HG03558 (cell line): ENCODE data around the gene CHRNA4.
"Not testable (repeated sequence)": the region's sequence is repeated elsewhere in the genome, so short reads cannot be mapped to it uniquely, and the experiment has no call there.

Experiments
- ATAC-seq: cut with Tn5 transposase; IDR thresholded peaks from one replicate; pipeline ENCODE4 v1.9.1; 2021; ENCODE audit warnings: moderate number of reproducible peaks; ENCODE audit not compliant: unreplicated experiment; ENCODE audit errors: extremely low read depth

CHRNA4 gene

DNA sequence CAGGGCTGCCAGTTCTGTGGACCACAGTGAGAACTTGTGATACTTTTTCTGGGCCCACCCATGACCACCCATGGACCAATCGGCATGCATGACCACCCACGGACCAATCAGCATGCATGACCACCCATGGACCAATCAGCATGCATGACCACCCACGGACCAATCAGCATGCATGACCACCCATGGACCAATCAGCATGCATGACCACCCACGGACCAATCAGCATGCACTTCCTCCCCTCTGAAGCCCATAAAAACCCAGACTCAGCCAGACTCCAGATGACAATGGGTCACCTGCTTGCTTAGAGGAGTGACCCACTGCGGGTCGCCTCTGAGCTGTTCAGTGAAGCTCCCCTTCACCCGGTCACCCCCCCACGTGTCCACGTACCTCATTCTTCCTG lies 18.7 kb upstream of the CHRNA4 start:
- not testable (repeated sequence) for ATAC-seq

DNA sequence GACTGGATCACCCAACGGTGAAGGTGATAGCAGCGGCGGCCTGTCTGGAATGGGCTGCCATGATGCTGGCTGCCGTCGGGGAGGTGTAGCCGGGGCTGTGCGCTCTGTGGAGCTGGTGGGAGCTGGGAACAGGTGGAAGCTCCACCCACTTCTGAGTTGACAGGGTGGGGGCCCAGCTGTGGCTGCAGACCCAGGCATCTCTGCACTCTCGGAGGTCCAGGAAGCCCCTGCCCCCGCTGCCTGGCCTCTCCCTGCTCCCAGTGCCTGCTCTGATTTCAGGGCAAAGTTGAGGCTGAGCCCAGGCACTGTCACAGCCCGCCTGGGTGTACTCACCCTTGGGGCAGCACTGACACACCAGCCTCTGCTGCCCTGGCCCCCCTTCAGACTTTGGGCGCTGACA lies 18.1 kb upstream of the CHRNA4 start:
- no peak for ATAC-seq

DNA sequence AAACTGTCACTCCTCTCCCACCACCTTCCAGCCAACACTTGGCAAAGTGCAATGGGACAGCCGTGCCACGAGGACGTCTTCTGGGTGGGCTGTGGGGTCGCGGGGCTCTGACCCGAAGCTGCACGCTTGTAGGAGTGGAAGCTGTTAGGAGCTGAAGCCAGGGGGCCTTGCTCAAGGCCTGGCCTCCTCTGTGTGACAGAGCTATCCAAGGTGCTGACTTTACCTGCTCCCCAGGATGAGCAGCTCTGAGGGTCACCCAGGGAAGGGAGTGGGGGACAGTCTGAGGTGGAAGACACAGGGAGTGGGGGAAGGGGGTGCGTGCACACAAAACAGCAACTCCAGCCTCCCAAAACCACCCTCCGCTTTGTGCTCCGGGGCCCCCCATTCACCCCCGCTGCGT lies 17.5 kb upstream of the CHRNA4 start:
- no peak for ATAC-seq

DNA sequence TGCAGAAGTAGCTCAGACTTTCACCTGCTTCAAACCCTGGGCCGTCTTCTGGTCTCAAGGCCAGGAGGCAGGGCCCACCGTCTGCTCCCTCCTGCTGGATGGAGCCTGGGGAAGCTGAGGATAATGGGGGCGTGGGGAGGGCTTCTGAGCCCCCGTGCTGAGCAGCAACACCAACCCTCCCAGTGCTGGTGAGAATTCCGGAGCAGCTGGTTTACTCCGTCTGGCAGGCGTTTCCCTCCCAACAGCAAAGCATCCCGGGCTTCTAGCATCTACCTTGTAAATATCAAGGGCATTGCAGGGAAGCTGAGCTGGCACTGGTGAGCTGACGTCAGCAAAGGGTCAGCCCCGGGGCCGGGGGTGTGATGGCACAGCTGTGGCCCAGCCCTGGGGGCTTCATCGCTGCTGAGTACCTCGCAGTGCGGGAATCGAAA lies 16.8 kb upstream of the CHRNA4 start:
- ATAC-seq, result no peak

DNA sequence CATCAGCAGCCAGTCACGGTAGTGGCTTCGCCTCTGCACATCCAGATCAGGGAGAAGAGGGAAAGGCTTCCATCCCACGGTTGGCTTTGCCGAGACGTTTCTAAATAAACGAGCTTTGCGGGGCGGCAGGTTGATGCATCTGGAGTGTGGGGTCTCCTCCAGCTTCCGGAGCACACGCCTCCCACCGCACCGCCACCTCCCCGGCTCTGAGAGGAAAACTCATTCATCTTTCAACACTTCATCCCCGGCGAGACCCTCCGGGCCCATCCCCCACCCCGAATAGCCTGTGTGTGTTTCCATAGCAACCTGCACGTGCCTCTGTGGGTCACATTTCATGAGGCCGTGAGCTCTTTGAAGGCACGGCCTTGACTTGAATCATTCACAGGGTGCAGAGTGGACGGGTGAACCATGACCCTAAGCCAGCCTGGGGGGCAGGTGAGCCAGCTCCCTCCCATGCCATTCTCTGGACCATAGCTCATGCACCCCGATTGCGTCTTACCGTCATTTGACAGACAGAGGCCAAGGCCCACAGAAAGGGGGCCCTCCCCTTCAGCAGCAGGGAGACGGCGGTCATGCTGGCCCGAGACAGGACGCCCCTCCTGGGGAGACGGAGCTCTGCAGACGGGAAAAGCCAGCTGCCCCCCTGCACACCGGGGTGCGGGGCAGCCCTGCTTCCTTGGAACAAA lies 16.2 kb upstream of the CHRNA4 start:
- no peak for ATAC-seq

DNA sequence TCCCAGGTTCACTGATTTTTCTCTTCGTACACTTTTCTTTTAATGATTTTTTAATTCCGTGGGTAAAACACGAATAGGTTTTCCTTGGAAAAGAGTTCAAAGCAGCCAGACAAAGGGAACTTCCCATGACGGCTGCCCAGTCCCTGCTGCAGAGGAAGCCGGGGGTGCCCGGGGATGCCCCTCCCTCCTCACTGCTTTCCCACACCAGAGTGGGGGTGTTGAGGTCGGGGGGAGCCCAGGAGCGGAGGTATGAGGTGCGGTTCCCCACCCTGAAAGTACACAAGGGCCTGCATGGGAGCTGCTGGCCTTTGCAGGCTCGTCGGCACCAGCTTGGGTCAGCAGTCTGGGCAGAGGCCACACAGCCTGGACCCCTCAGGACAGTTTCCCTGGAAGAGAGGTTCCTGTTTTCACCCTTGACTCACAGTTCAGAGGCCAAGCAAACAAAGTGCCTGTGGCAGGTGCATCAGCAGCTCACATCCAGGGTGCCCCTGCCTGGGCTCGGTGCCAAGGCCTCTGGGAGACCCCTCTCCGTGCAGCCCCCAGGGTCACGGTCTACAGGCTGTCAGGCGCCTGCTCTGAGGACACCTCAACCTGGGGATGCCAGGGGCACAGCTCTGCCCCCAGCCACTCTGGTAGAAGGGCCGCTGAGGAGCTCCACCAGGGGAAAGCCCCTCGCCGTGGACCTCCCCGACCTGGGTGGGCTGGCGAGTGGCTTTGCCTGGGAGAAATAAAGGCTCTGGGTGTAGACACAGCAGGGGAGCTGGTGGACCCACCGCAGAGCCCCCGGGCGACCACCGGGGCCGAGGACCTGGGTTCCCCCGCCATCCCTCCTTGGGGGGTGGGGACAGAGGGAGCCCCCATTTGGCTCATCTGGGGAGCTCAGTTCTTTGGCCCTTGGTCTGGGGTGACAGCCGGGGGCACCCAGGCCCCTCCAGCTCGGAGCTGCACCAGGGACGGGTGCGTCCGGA lies 15.4 kb upstream of the CHRNA4 start:
- ATAC-seq, result no peak

DNA sequence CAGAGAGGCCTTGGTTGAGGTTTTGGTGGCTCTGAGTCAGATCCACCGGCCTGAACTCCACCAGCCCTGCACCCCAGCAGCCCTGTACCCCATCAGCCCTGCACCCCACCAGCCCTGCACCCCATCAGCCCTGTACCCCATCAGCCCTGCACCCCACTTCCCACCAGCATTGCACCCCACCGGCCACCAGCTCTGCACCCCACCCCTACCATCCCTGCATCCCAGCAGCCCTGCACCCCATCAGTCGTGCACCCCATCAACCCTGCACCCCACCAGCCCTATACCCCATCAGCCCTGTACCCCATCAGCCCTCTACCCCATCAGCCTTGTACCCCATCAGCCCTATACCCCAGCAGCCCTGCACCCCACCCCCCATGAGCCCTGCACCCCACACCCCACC lies 14.3 kb upstream of the CHRNA4 start:
- ATAC-seq, result no peak

DNA sequence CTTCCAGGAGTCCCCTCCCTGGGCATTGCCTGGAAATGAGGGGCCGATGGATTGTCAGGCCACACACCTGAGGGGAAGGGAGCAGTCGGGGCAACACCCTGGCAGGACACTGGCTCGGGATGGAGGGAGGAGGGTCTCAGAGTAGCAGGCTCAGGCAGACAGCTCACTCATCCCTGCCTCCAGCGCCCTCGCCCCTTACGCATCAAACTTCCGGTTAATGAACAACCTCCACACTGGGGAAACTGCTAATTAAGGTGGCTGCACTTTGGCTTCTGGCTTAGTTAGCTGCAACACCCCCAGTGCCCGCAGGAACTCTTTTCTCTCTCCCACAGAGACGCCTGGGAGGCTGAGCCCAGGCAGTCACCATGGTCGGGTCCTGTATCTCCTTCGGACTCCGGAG lies 13.4 kb upstream of the CHRNA4 start:
- no peak for ATAC-seq

DNA sequence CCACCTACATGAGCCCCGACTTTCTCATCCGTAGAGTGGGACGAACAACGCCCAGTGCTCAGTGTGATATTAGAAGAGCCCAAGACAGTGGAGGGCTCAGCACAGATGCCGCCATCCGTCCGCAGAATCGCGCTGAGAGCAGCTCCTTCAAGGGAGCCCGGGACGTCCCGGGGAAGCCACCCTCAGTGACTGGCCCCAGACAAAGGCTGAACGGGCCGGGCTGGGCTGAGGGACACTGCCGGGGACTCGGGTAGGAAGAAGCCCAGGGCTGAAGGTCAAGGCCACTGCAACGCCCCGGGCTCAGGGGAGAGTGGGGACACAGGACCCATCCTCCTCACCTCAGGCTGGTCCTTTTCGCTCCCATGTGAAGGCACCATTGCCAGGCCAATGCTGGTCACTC lies 12.8 kb upstream of the CHRNA4 start:
- ATAC-seq, result no peak

DNA sequence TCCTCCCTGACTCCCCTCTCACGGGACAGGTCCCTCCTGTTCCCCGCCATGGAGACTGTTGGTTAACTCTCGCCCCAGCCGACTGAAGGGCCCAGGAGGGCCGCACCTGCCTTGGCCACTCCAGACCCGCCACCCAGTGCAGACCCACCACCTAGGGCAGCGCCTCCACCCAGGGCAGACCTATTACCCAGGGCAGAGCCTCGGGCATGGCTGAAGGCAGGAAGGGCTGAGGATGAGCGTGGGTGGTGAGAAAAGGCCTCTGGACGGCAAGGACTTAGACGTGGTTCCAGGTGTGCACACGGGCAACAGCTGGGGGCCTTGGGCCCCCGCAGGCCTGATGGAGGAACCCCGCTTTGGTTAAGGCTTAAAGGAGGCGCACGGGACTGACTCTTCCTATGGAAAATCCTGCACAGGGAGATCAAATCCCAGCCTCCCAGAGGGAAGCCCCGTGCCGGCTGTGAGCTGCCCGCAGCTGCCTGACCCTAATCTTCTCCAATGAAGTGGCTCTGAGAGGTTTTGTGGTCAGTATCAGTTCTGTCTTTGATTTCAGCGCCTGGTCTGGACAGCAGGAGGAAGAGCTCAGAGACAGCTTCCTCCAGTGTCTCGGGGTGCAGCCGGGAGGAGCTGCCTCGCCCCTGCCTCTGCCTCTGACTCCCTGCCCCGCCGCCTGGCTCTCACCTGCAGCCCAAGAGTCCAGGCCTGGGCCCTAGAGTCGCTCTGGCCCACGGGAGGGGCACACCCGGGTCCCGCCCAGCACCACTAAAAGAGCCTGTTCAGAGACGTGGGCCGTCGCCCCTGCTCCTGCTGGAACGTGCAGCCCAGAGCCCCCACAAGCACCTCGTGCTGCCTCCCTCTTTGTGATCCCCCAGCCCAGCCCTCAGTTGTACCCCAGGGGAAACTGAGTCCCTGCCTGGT lies 12.1 kb upstream of the CHRNA4 start:
- no peak for ATAC-seq

DNA sequence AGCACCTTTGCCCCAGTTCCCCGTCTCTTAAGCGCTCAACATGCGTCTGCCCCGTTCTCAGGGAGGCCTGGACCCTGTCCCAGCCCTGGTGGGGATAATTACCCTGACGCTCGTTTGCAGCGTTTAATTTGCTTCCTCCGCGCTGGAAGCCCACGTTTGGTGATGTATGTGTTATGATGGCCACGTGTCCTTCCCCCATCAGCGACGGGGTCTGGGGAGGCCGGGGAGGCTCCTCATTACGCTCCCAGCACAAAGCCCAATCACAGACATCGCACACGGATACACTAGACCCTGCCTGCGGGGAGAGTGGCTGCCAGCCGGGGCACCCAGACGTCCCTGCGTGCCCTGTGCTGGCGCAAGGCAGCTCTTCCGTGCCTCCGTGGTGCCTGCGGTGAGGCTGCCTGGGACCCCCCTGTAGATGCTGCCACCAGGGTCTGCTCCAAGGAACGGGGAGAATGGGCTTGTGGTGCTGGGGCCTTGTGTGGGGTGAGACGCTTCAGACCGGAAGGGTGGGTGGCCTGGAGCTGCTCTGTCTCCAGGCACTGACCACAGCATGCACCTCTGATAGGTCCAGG lies 10.2 kb upstream of the CHRNA4 start:
- no peak for ATAC-seq

DNA sequence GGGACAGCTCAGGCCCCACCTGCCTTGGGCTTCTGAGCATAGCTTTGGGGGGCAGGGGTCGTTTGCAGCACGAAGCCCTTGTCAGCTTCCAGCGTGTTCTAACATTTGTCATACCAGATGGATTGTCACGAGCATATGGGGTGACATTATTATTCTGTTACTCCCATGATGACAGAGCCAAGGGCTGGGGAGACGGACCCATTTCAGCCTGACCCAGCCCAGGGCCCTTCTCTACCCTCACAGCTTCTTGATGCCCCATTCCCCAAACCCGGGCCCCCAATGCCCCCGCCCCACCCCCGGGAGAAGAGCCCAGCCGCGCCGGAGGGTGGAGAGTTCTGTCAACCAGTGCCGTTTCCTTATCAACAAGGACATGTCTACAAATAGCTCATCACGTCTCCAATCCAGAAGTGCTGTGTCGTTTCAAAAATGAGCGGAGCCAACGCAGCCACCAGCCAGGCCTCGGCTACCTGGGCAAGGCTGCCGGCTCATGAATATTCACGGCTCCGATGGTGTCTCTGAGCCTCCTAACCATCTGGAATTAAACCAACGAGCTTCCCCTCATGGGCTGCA lies 9.6 kb upstream of the CHRNA4 start:
- ATAC-seq, result no peak

DNA sequence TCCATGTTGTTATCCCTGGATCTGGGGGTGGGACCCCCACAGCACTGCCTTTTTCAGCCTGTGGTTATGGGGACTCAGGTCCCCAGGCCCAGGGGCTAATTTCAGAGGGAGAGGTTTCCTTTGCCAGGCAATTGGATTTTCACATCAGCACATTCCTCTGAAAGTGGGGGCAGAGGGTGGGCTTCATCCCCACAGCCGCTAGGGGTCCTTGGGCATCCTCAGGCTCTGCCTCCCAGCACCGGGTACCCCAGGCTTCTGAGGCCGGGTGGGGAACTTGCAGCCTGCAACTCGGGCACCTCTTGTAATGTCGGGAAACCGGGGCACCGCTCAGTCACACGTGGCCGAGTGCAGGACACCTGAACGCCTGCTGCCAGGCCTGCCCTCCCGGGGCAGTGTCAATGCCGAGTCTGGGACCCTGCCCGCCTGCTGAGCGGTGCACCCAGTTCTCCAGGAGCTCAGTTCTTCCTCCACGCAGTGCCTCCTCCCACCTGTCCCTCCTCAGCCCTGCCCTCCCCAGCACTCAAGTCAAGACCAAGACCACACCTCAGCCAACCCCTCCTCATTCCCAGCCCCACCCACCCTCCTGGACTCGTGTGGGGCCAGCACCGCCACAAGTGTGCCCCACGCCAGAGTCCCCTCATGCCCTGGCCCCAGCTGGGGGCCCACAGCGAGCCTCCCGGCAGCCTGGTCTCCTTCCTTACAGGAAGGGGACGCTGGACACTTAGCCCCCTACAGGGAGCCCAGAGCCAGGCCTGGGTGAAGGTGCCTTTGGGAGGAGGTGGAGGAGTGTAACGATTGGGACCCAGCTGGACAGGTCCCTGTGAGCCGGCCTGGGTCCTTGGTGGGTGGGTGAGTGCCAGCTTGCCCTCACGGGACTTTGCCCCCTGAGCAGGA lies 8.8 kb upstream of the CHRNA4 start:
- no peak for ATAC-seq

DNA sequence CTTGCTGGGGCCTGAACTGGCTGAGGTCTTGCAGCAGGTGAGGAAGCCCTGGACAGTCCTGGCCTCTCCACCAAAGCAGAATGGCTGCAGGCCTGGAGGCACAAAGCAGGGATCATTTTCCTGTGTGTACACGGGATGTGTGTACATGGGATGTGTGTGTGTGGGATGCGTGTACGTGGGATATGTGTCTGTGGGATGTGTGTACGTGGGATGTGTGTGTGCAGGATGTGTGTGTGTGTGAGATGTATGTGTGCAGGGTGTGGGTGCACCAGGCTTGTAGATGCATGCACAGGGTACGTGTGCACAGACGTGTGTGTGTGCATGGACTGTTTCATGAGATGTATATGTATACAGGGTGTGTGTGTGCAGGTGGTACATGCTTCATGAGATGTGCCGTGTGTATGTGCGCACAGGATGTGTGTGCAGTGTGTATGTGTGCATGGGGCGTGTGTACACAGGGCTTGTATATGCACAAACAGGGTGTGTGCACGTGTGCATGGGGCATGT lies 7.9 kb upstream of the CHRNA4 start:
- ATAC-seq, result no peak

DNA sequence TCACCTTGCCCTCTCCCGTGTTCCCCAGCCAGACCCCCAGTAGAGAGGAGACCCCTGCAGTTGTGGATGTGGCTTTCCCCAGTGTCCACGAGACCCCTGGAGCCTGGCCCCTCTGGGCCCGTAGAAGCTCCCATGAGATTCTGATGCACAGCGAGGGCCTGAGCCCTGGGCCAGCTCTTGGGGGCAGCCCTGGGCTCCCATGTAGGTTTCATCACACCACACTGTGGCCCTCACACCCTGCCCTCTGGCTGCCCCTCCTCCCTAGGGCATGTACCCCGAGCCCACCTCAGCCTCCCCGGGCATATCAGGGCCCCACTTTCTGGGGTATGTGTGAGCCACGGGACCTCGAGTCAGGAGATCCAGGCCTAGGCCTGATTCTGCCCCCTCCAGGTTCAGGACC lies 7.0 kb upstream of the CHRNA4 start:
- no peak for ATAC-seq

DNA sequence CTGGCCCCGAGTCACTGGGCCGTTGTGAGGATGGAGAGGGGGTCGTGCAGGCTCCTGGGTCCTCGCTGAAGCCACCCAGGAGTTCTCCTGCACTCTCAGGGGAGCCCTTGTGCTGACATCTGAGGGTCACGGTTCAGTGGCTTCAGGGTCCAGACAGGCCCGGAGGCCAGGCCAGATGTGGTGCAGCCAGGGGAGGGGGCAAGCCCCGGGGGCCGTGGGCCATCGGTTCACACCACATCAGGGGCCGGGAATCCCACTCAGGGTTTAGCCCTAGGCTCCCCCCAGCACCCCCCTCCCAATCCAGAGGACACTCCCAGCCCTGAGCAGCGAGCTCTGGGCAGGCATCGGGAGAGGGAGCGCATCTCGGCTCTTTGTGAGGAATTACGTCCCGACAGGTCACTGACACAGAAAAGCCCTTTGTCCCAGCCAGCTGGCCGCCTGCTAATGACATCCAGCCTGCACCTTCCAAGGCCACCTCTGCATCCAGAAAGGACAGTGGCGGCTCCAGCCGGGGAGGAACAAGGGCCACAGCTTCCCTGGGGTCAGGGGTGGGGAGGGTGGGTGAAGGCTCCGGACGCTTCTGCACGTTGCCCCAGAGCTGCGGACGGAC lies 6.4 kb upstream of the CHRNA4 start:
- ATAC-seq, result no peak

DNA sequence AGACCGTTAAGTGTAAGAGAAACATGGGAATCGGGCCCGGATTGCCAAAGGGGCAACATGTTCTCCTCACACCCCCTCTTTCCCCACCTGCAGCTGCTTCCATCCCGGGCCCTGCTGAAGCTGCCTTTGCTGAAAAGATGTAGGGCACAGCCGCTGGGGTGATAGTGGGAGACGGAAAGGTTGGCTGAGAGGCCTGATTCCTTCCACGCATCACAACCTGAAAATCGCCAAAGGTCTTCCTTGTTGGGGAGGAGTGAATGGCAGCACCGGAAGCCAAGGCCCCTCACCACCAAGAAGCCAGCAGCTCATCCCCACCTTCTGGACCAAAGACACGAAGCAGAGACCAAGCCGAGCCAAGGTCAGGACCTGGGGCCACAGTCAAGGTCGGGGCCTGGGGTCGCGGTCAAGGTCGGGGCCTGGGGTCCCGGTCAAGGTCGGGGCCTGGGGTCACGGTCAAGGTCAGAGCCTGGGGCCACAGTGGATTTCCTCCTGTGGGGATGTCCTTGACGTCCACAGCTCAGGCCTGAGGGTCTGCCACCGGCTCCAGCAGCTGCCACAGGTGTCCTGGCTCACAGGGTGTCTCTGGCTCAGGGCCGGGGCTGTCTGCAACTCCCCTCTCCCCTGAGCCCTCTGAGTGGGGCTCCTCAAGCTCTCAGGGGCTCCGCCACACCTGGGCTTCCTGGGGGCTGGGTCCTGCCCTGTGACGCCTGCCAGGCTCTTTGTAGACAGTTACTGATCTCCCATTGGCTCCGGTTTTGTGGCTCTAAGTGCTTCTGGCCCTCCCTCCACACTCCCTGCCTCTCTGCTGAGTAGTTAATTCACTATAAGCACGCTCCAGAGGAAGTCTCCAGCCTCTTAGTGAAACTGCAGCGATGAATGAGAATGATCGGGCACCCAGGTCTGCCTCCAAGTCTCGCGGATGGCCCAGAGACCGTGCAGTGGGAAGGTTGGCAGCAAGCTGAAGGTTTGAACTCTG lies 5.5 kb upstream of the CHRNA4 start:
- no peak for ATAC-seq
